CD4-positive, alpha-beta T cell treated with Interleukin-2 at 100 ng/mL for 4 hours (primary cell): ENCODE results near the gene SLC14A1.

Experiments
- DNase-seq: peaks from one replicate; pipeline ENCODE4 v3.0.0-alpha.2; 2020; ENCODE audit warnings: low spot score

SLC14A1 gene

GRCh38 chr18:45723567-45724355 lies at the start of gene SLC14A1:
TSS of gene SLC14A1 (plus strand) at chr18:45724181. CDS start at chr18:45730321, 6,140 bp downstream.
- DNase-seq = no peak

DNA sequence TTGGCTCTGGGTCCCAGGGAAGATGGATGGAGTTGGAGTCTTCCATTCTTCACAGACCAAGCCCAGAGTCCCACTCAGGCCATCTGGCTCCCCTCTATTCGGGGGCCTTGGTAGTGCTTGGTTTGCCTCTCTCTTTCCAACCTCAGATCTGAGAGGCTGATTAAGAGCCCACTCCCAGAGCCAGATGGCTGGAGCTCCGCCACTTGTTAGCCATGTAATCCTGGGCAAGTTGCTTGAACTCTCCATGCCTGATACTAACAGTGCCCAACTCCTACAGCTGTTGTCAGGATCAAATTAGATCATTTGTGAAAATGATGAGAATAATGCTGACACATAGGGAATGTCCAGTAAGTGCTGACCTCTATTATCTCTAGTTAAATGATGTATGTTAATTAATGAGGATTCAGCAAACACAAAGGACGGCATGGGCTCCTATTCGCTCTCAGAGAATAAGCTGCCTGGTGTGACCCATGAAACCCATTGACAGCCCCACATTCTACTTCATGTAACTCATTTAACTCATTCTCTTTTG lies 46.6 kb upstream of the SLC14A1 start:
- no peak for DNase-seq

- no peak for DNase-seq
These were observed 45.5 kb upstream of the SLC14A1 start for GRCh38 chr18:45678441-45678840.

- no peak for DNase-seq
These were observed 45.1 kb upstream of the SLC14A1 start for GRCh38 chr18:45678850-45679249.

DNA sequence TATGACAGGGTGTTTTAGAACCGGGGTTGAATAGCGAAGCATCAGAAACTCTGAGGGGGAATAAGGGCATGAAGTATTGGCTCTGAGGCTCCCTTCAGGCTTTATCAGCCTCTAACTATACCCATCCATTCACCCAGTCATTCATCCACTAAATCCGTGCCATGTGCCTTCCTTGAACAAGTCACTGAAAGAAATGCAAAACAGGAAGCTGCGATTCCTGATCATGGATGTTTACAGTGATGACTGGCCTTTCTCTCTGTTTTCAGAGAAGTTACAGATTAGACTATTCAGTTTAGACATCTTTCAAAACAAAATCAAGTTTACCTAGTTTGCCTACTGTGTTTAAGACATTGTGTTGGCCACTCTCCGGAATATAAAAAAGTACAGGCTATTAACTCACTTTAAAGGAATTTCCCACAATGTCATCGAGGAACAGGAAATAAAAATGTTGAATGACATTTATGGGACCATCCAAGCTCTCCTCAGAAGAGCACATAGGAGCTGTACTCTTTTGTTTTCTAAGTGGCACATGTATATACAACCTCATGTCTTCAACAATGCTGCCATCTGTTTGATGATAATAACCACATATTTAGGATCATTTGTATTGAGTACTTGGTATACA lies 43.8 kb upstream of the SLC14A1 start:
- DNase-seq = no peak

- DNase-seq = no peak
These were observed 41.8 kb upstream of the SLC14A1 start for GRCh38 chr18:45682181-45682580.

GRCh38 chr18:45684341-45685115 lies 39.5 kb upstream of the SLC14A1 start:
- DNase-seq = no peak

DNA sequence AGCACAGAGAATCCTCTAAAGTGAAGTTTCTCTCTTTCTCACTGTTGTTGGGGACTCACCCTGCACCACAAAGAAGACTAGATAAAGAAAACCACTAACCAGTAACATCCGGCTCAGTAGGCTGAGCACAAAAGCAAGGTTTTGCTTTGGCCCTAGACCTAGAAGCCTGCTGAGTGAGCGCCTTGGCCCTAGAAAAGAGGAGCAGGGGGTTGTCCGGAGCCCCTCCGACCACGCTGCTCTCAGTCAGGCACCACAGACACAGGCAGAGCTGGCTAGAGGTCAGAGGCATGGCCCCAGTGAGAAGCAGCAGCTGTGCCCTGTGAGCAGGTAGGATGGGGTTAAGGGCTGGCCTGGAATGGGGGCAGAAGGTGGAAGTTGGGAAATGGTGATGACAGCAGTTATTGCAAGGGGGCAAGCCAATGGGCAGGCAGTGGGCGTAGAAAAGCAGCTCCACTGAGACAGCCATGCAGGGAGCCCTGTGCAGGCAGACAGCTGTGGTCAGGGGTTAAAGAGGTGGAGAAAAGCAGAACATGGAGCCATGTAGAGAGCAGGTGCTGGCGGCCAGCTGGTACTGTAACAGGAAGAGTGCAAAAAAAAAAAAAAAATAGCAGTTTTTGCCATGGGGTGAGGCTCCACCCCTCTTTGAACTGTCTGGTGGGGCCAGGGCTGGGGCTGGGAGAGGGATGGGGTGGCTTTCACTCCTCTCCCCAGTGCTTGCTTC lies 36.9 kb upstream of the SLC14A1 start:
- peak; percentile 74 for DNase-seq

DNA sequence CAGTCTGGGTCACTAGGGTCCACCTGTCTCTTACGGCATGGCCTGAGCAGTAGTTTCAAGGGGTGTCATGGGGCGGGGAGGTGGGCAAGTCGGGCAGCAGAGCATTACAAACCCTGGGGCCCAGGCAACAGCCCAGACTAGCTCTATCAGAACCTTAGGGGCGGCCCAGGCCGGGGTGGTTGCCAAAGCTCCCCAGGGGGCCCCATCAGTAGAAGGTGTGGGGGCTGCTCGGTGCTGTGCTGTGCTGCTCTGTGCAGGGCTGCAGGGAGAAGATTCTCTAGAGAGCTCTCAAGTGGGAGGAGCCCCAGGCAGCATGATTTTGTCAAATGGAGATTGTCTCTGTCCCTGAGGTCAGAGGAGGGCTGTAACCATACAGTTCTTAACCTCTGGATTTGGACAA lies 36.4 kb upstream of the SLC14A1 start:
- DNase-seq = peak; percentile 15

DNA sequence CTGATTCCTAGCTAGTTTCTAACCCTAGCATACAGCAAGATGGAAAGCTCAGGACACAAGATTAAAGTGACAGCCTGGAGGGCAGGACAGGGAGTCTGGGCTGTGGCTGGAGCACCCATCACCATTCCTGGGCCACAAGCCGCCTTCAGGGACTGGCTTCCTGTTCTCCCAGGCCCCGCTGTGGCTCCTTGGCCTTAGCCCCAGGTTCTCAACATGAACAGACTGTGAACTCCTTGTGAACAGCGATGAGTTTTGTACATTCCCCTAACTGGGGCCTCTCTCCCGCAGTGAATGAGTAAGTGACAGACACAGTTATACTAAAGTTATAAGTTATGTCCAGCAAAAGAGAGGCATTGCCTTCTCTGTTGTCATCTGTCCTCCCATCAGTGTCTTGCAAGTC lies 35.9 kb upstream of the SLC14A1 start:
- DNase-seq = peak; percentile 34

- DNase-seq = peak; percentile 80
These were observed 35.1 kb upstream of the SLC14A1 start for GRCh38 chr18:45688833-45689232.

- no peak for DNase-seq
These were observed 34.6 kb upstream of the SLC14A1 start for GRCh38 chr18:45689396-45689795.

- peak; percentile 79 for DNase-seq
These were observed 32.8 kb upstream of the SLC14A1 start for GRCh38 chr18:45690975-45691815.

GRCh38 chr18:45691816-45692179 lies 32.2 kb upstream of the SLC14A1 start:
- DNase-seq = no peak

DNA sequence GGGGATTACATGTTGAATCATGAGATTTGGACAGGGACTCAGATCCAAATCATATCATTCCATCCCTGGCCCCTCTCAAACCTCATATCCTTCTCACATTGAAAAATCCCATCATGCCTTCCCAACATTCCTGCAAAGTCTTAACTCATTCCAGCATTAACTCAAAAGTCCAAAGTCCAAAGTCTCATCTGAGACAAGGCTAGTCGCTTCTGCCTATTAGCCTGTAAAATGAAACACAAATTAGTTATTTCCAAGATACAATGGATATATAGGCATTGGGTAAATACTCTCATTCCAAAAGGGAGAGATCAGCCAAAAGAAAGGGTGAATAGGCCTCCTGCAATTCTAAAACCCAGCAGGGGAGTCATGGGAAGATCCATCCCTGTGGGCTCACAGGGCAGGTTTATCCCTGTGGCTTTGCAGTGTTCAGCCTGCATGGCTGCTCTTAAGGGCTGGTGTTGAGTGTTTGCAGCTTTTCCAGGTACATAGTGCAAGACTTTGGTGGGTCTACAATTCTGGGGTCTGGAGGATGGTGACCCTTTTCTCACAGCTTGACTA lies 21.2 kb upstream of the SLC14A1 start:
- DNase-seq = no peak

DNA sequence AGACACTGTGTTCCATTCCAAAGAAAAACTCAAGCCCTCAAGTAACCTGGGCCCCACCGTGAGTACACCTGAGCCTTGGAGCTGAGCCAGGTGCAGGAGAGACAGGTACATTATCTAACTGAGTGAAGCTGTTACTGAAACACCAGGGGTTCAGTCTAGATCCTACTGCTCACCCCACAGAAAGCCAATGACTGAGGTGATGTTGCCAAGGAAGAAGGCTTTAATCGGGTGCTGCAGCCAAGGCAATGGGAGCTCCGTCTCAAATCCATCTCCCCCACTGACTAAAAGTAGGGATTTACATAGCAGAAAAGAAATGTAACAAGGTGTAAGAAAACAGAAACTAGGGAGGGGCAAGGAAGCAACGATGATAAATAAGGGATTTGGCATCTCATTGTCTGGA lies 15.2 kb upstream of the SLC14A1 start:
- DNase-seq = no peak

- DNase-seq = no peak
These were observed 11.9 kb upstream of the SLC14A1 start for GRCh38 chr18:45712061-45712460.

- DNase-seq = no peak
These were observed 10.7 kb upstream of the SLC14A1 start for GRCh38 chr18:45713239-45713638.

DNA sequence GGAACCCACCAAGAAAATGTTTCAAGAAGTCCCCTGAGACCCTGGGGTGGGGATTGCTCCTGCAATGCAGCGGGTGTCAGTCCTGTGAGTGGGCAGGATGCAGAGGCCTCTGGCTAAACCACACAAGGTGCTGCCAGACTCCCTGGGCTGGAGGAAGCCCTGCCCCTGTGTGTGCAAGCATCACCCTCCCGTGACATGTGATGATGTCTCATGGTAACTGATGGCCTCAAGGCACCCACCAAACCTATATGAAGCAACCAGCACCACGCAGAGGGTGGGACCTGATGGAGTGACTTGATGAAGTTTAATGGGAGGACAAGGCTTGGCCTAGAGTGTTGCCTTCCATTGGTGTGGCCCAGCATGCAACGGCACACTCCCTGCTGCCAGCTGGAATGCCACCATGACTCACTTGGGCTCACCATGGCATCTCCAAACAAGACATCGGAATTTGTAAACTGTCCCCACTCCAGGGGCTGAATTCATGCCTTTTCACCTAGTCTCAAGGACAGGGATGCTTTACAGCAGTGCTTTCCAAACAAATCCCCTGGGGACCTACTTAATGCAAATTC lies 8.7 kb upstream of the SLC14A1 start:
- DNase-seq = no peak

DNA sequence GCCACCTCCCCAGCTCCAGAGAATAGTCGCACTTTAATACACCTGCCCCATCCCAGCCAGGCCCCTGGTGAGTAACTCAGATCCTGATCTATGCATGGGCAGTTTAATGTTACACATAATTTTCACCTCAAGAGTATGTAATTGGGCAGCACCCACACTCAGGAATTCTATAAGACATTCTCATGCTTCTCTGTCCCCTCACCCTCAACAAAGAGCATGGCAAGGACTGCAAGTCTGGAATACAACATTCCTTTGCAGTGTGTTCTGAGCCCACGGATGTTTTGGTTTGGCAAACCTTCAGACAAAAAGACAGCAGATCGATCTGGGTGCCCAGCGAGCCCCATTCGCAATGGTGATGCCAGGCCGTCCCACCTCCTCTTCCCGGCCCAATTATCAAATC lies 4.9 kb upstream of the SLC14A1 start:
- no peak for DNase-seq
